Ectodermal cell (in vitro differentiated cells): Measurements from ENCODE around the gene CELSR3.

Source experiments
- H3K27ac ChIP-seq: 2 replicates; pipeline ENCODE4 v1.7.0; 2013; ENCODE audit warnings: mild to moderate bottlenecking, low read depth, low read length; ENCODE audit not compliant: insufficient read depth, poor library complexity, severe bottlenecking
- H3K27me3 ChIP-seq: 2 replicates; pipeline ENCODE4 v1.7.0; 2013; ENCODE audit warnings: mild to moderate bottlenecking, low read length; ENCODE audit not compliant: insufficient read depth, control insufficient read depth, poor library complexity, severe bottlenecking
- H3K36me3 ChIP-seq: one replicate; pipeline ENCODE4 v1.7.0; 2013; ENCODE audit warnings: low read length; ENCODE audit not compliant: control insufficient read depth, insufficient read depth
- H3K4me1 ChIP-seq: one replicate; pipeline ENCODE4 v1.7.0; 2013; ENCODE audit warnings: low read length; ENCODE audit not compliant: control insufficient read depth, insufficient read depth
- H3K4me3 ChIP-seq: 2 replicates; pipeline ENCODE4 v1.7.0; 2013; ENCODE audit warnings: low read depth, low read length, control low read depth; ENCODE audit not compliant: insufficient read depth
- H3K9me3 ChIP-seq: 2 replicates; pipeline ENCODE4 v1.7.0; 2013; ENCODE audit warnings: mild to moderate bottlenecking, low read length, moderate library complexity; ENCODE audit not compliant: control insufficient read depth
- WGBS, 2 experiments: methylation state at CpG; one replicate each; pipeline ENCODE4 v1.1.7; 2013; ENCODE audit warnings: missing lambda C conversion rate in 2 of 2; 5-methylcytosine and 5-hydroxymethylcytosine counted together

CELSR3 gene

GRCh38 chr3:48688032-48688736 is 25.5 kb upstream of the CELSR3 start:
- no peak overlapping the region for H3K27ac ChIP-seq
- H3K4me1 ChIP-seq, result peaks cover 8% of the 10 kb centered on the region
- no peaks in the 10 kb centered on the region for H3K27me3 ChIP-seq
- H3K4me3 ChIP-seq, result no peak overlapping the region
- 95% methylated on average over 18 of the region's 18 CpGs for WGBS, 2 experiments
- H3K9me3 ChIP-seq, result no peaks in the 10 kb centered on the region
- H3K36me3 ChIP-seq, result peaks cover 48% of the 10 kb centered on the region

- peaks cover 47% of the 10 kb centered on the region for H3K36me3 ChIP-seq
- no peaks in the 10 kb centered on the region for H3K9me3 ChIP-seq
- peaks cover 8% of the 10 kb centered on the region for H3K4me1 ChIP-seq
- H3K27ac ChIP-seq, result no peak overlapping the region
- 63 to 64% methylated on average over 3 of the region's 3 CpGs for WGBS, 2 experiments
- H3K27me3 ChIP-seq, result no peaks in the 10 kb centered on the region
- H3K4me3 ChIP-seq, result no peak overlapping the region
These were observed 24.6 kb upstream of the CELSR3 start for GRCh38 chr3:48687220-48687678.

DNA sequence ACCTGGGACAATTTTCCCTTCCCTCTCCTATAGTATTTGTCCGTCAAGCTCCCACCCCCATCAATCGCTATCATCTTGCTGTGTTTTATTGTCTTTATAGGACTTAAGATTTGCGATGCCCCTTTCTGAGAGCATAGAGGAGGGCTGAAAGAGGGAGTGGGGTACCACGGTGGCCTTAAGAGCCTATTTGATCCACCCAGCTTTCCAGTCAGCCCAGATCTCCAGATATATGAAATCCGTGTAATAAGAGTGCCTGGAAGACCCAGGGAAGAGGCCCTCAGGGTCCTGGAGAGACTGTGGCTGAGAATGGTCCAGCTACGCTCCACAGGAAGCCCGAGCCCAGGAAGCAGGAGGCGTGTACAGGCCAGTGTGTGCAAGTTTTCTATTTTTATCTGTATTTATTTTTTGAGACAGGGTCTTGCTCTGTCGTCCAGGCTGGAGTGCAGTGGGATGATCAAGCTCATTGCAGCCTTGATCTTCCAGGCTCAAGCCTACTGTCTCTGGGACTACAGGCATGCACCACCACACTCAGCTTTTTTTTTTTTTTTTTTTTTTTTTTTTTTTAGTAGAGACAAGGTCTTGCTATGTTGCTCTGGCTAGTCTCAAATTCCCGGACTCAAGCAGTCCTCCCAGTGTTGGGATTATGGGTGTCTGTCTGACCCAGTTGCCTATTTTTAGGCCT is 24.0 kb upstream of the CELSR3 start:
- Histone ChIP-seq H3K36me3 (peaks cover 51% of the 10 kb centered on the region), H3K27ac (no peak overlapping the region)

DNA sequence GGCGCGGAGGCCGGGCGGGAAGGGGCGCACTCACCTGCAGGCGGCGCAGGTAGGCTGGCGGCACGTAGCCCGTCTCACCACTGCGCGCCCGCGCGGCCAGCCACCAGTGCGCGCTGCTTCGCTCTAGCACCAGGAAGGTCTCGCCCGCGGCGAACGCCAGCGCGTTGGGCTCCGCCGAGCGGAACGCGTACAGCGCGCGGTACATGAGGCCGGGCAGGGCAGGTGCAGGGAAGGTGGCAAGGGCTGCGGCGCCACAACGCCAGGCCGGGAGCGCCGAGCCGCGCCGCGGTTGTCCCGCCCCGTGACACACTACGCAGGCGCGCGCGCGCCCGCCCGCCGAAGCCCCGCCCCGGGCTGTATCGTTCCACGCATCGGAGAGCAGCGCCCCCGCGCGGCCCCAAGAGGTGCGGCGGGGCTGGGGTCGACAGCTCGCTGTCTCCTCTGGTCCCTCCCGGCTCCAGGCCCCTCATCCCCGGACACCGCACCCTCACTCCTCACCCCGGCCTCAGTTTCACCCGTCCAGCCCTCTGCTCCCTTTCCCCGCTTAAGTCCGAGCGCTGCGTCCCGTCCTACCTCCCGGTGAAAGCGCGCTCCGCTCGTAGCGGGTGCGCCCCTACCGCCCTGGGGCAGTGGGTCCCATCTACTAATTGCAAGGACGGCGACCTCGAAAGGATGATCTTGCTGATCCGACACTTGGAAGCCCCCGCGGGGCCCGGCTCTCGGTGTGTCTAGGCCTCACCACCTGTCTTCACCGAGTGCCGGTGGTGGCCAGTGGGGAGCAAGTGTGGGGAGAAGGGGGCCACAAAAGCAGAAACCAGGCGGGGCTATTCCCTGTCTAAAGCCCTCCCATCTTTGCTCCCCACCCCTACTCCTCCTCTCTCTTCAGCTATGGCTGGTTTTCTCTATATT is 23.2 kb upstream of the CELSR3 start, which contains the start of gene NCKIPSD:
TSS of gene NCKIPSD (minus strand) at position 313 of the 909 bp plus-strand sequence. CDS start at position 205, 108 bp downstream.
- Histone ChIP-seq H3K27ac (no peak within 1 kb of the TSS), H3K4me3 (peak within 1 kb of the TSS; percentile 66), H3K27me3 (no peaks in the 10 kb centered on the region), H3K36me3 (peaks cover 53% of the 10 kb centered on the region), H3K4me1 (peaks cover 8% of the 10 kb centered on the region), H3K9me3 (no peaks in the 10 kb centered on the region)
- WGBS, 2 experiments, result 1 to 2% methylated on average over 97 of the region's 97 CpGs

More for the DNA sequence above, 24.0 kb upstream of the CELSR3 start:
- WGBS, 2 experiments, result 87 to 90% methylated on average over 8 to 10 of the region's 10 CpGs
- Histone ChIP-seq H3K4me3 (no peak overlapping the region), H3K9me3 (no peaks in the 10 kb centered on the region), H3K27me3 (no peaks in the 10 kb centered on the region), H3K4me1 (peaks cover 8% of the 10 kb centered on the region)

DNA sequence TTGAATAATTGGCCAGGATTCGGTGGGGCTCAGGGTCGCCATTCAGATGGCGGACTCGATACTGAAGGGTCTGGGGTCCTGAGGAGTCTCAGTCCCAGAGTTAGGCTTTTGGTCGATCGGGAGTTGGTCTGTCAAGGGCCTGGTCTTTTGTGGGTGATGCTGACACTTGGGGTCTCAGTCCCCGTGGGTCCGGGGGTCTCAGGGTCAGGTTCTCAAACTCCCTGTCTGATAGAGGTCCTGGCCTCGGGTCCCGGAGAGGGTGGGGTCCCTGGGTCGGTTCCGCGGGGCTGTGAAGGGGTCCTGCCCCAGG is 22.6 kb upstream of the CELSR3 start:
- Histone ChIP-seq H3K36me3 (peaks cover 56% of the 10 kb centered on the region), H3K4me1 (peaks cover 8% of the 10 kb centered on the region), H3K27me3 (no peaks in the 10 kb centered on the region), H3K9me3 (no peaks in the 10 kb centered on the region), H3K4me3 (peak overlapping the region; percentile 66), H3K27ac (no peak overlapping the region)
- WGBS, 2 experiments, result 9 to 10% methylated on average over 13 of the region's 13 CpGs

DNA sequence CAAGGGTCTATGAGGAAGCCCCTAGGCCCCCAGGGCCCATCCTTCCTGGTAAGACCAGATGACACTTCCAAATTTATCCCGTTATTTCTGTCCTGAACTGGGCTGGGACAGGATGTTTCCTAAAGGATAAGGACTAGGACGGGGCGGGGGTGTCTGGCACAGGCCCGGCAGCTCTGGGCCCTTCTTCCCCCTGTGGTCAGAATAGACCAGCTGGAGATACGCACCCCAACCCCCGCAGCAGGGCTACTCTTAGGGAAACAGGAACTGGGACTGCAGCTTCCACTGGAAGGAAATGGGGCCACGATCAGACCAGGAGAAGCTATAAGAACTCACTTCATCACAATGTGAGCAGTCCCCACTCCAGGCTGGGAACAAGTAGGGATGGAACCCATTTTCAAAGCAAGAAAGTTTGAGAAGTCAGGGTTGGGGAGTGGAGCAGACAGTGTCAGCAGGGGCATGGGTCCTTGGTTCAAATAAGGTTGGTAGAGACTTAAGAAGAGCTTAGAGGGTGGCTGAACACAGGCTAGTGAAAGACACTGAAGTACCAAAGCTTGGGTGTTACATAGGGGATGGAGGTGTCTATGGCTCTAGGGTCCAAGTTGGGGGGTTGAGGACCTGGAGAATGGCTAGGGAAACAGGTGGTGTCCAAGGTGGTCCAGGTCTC is 21.9 kb upstream of the CELSR3 start:
- peaks cover 59% of the 10 kb centered on the region for H3K36me3 ChIP-seq
- H3K4me1 ChIP-seq, result peaks cover 8% of the 10 kb centered on the region
- H3K27ac ChIP-seq, result no peak overlapping the region
- H3K9me3 ChIP-seq, result no peaks in the 10 kb centered on the region
- WGBS, 2 experiments, result 85 to 88% methylated on average over 7 of the region's 7 CpGs
- peak overlapping the region; percentile 2 for H3K4me3 ChIP-seq
- no peaks in the 10 kb centered on the region for H3K27me3 ChIP-seq

DNA sequence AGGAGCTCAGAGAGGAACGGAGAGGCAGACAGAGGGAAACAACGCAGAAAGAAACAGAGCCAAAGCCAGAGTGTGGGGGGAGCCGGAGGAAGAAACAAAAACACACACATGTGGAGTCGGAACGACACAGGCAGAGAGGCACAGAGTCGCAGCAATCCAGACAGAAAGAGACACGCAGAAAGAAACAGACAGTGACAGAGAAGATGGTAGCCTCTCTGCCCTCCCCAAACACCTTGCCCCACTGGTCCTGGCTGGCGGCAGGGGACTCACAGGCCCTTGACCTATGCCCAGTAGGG is 21.3 kb upstream of the CELSR3 start:
- H3K27me3 ChIP-seq, result no peaks in the 10 kb centered on the region
- no peak overlapping the region for H3K4me3 ChIP-seq
- WGBS, 2 experiments, result 90 to 93% methylated on average over 8 of the region's 8 CpGs
- H3K36me3 ChIP-seq, result peaks cover 58% of the 10 kb centered on the region
- no peak overlapping the region for H3K27ac ChIP-seq
- peaks cover 8% of the 10 kb centered on the region for H3K4me1 ChIP-seq
- no peaks in the 10 kb centered on the region for H3K9me3 ChIP-seq

DNA sequence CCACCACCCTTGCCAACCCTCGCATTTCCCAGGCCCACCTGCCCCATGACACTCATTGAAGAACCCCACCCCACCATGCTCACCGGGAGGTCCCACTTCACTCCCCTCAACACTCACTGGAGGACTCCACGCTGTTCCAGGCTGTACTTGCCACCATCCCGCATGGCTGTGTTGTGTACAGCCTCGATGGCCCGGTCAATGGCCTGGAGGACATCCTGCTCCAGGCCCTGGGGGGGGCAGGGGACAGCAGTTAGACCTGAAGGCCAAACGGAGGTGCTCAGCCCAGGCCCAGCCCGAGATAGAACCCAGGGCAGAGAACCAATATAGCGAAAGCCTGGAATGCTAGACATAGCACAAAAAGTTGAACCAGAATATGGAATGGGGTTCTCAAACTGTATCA is 20.1 kb upstream of the CELSR3 start:
- peaks cover 8% of the 10 kb centered on the region for H3K4me1 ChIP-seq
- 95 to 98% methylated on average over 9 of the region's 9 CpGs for WGBS, 2 experiments
- H3K36me3 ChIP-seq, result peaks cover 56% of the 10 kb centered on the region
- no peaks in the 10 kb centered on the region for H3K27me3 ChIP-seq
- no peaks in the 10 kb centered on the region for H3K9me3 ChIP-seq
- no peak overlapping the region for H3K4me3 ChIP-seq
- H3K27ac ChIP-seq, result no peak overlapping the region

DNA sequence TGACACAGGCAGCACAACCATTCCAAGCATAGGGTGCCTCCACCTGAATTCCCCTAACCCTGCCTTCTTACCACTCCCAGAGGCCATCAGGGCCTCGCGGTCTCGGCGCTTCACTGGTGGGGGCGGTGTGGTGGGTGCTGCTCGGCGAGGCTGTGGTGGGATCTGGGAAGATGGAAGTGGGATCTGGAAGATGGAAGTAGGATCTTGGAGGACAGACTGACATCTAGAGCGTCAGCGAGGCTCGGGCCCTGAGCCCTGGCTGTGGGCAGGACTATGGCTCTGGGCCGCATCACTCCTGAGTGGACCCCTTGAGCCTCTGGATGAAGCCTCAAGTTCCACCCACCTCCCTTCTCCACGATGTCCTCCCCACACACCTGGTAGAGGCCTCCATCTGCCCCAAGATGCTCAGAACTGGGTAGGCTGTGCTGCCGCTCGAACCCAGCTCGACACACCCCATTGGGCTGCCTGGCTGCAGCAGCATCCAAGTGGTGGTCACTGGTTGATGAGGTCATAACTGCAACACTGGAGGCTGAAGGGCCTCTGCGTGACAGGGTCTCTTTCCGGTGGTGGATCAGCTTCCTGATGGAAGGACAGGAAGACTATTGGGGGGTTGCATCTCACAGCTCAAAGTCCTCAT is 19.4 kb upstream of the CELSR3 start:
- H3K27me3 ChIP-seq, result no peaks in the 10 kb centered on the region
- no peaks in the 10 kb centered on the region for H3K9me3 ChIP-seq
- WGBS, 2 experiments, result 97 to 98% methylated on average over 17 of the region's 17 CpGs
- H3K4me3 ChIP-seq, result no peak overlapping the region
- no peak overlapping the region for H3K27ac ChIP-seq
- H3K36me3 ChIP-seq, result peaks cover 49% of the 10 kb centered on the region
- peaks cover 8% of the 10 kb centered on the region for H3K4me1 ChIP-seq
